NCI-H187 treated with DMSO at 0.1 percent for 48 hours (cell line): ENCODE measurements around the gene GABBR2.
"Not testable (repeated sequence)": the region's sequence is repeated elsewhere in the genome, so short reads cannot be mapped to it uniquely, and the experiment has no call there.

Source experiments
- DNase-seq: peaks from one replicate; lab custom pipeline; 2025; lab: John Stamatoyannopoulos, UW

The GABBR2 gene

GRCh38 chr9:98479967-98480847, 228.5 kb downstream of the GABBR2 start:
- DNase-seq: no peak

GRCh38 chr9:98479449-98479848, 229.3 kb downstream of the GABBR2 start:
- no peak for DNase-seq

GRCh38 chr9:98477884-98478283, 230.9 kb downstream of the GABBR2 start:
- DNase-seq: no peak

- DNase-seq: no peak
These were observed 236.5 kb downstream of the GABBR2 start for GRCh38 chr9:98472216-98472615.

- no peak for DNase-seq
These were observed 237.6 kb downstream of the GABBR2 start for GRCh38 chr9:98471185-98471584.

- DNase-seq: no peak
These were observed 240.0 kb downstream of the GABBR2 start for GRCh38 chr9:98468567-98469239.

GRCh38 chr9:98465799-98466198, 242.9 kb downstream of the GABBR2 start:
- DNase-seq: no peak

GRCh38 chr9:98464156-98464690, 244.5 kb downstream of the GABBR2 start:
- DNase-seq: not testable (repeated sequence)

GRCh38 chr9:98462310-98462709, 246.4 kb downstream of the GABBR2 start:
- DNase-seq: no peak

- DNase-seq: no peak
These were observed 248.0 kb downstream of the GABBR2 start for GRCh38 chr9:98460704-98461103.

GRCh38 chr9:98457726-98458370, 250.9 kb downstream of the GABBR2 start:
- no peak for DNase-seq

GRCh38 chr9:98456156-98456613, 252.6 kb downstream of the GABBR2 start:
- DNase-seq: no peak

GRCh38 chr9:98455256-98456155, 253.2 kb downstream of the GABBR2 start:
- DNase-seq: no peak

- DNase-seq: no peak
These were observed 255.0 kb downstream of the GABBR2 start for GRCh38 chr9:98453589-98454311.

GRCh38 chr9:98451576-98451975, 257.2 kb downstream of the GABBR2 start:
- no peak for DNase-seq

- DNase-seq: no peak
These were observed 258.2 kb downstream of the GABBR2 start for GRCh38 chr9:98450496-98450895.

- no peak for DNase-seq
These were observed 258.9 kb downstream of the GABBR2 start for GRCh38 chr9:98449871-98450270.

GRCh38 chr9:98445576-98445975, 263.2 kb downstream of the GABBR2 start:
- no peak for DNase-seq

GRCh38 chr9:98444601-98445000, 264.1 kb downstream of the GABBR2 start:
- no peak for DNase-seq

GRCh38 chr9:98442541-98442940, 266.2 kb downstream of the GABBR2 start:
- no peak for DNase-seq

- no peak for DNase-seq
These were observed 266.6 kb downstream of the GABBR2 start for GRCh38 chr9:98442114-98442513.
